UCSD-AML1 (cell line): Measurements from ENCODE around the gene EEF2KMT.
"Not testable (repeated sequence)": the region's sequence is repeated elsewhere in the genome, so short reads cannot be mapped to it uniquely, and the experiment has no call there.

Source experiments
- DNase-seq: peaks from one replicate; lab custom pipeline; 2025; ENCODE audit not compliant: unreplicated experiment; lab: John Stamatoyannopoulos, UW

Gene EEF2KMT

GRCh38 chr16:5097470-5098220 is at the start of gene EEF2KMT:
Gene EEF2KMT, minus strand, starts transcription at chr16:5097795. Its CDS starts 56 bp downstream, at chr16:5097739.
- DNase-seq = peak; percentile 99

GRCh38 chr16:5144621-5144956 is 47.0 kb upstream of the EEF2KMT start:
- not testable (repeated sequence) for DNase-seq

GRCh38 chr16:5143761-5144620 is 46.4 kb upstream of the EEF2KMT start:
- no peak for DNase-seq

GRCh38 chr16:5140151-5140550 is 42.6 kb upstream of the EEF2KMT start:
- not testable (repeated sequence) for DNase-seq

GRCh38 chr16:5134739-5135452 is 37.3 kb upstream of the EEF2KMT start:
- DNase-seq = not testable (repeated sequence)

GRCh38 chr16:5132915-5133600 is 35.5 kb upstream of the EEF2KMT start:
- DNase-seq = not testable (repeated sequence)

- DNase-seq = not testable (repeated sequence)
Observed at GRCh38 chr16:5131467-5132004, 33.9 kb upstream of the EEF2KMT start.

- peak; percentile 42 for DNase-seq
Observed at GRCh38 chr16:5117300-5118087, 19.9 kb upstream of the EEF2KMT start.

- not testable (repeated sequence) for DNase-seq
Observed at GRCh38 chr16:5116780-5117295, 19.2 kb upstream of the EEF2KMT start.

- not testable (repeated sequence) for DNase-seq
Observed at GRCh38 chr16:5110933-5111332, 13.3 kb upstream of the EEF2KMT start.

- no peak for DNase-seq
Observed at GRCh38 chr16:5108505-5109158, 11.0 kb upstream of the EEF2KMT start.

GRCh38 chr16:5105039-5105438 is 7.4 kb upstream of the EEF2KMT start:
- DNase-seq = not testable (repeated sequence)

- DNase-seq = not testable (repeated sequence)
Observed at GRCh38 chr16:5103296-5104032, 5.9 kb upstream of the EEF2KMT start.

GRCh38 chr16:5099174-5099573 is 1.6 kb upstream of the EEF2KMT start:
- not testable (repeated sequence) for DNase-seq

- DNase-seq = peak; percentile 56
Observed at GRCh38 chr16:5098221-5099159, 895 bp upstream of the EEF2KMT start.

- DNase-seq = peak; percentile 47
Observed at GRCh38 chr16:5097061-5097469, 530 bp downstream of the EEF2KMT start.

- not testable (repeated sequence) for DNase-seq
Observed at GRCh38 chr16:5096437-5097060, 1.0 kb downstream of the EEF2KMT start.
